Naive thymus-derived CD4-positive, alpha-beta T cell (primary cell): Measurements from ENCODE around the gene SCN9A. TPM values are rescaled to one million over a fixed set of nuclear protein-coding genes. Genes with fewer than 3 reads are reported as not detected.

Experiments
- ATAC-seq: fragments of 150-1000 bp; cut with Tn5 transposase; 2 replicates; pipeline ENCODE4 v1.10.0; 2021; ENCODE audit warnings: mild to moderate bottlenecking, moderate library complexity
- CTCF ChIA-PET: fragments of 350-600 bp; sonication (Branson Sonifier 250); formaldehyde crosslinking; loops from one replicate; lab custom pipeline; 2021; ENCODE audit warnings: antibody characterized with exemption; lab: Charles Lee
- POLR2A ChIA-PET: fragments of 350-600 bp; sonication (Branson Sonifier 250); formaldehyde crosslinking; loops from one replicate; lab custom pipeline; 2021; ENCODE audit warnings: antibody characterized with exemption, inconsistent platforms; lab: Charles Lee
- DNase-seq, 9 donors: peaks; one replicate each; pipeline versions ENCODE4 v3.0.0 to v3.0.0-alpha.2; 2020 to 2022; ENCODE audit warnings: mixed read lengths in 1 of 9
- H3K27ac ChIP-seq: one replicate; pipeline ENCODE4 v1.7.0; 2013; ENCODE audit warnings: mild to moderate bottlenecking, low read depth, low read length, moderate library complexity
- H3K27me3 ChIP-seq, 2 donors: one replicate each; pipeline ENCODE4 v1.7.0; 2013; ENCODE audit warnings: low read length in 2 of 2, mild to moderate bottlenecking in 2 of 2, moderate library complexity in 2 of 2; ENCODE audit not compliant: control insufficient read depth in 2 of 2, insufficient read depth in 2 of 2
- H3K36me3 ChIP-seq, 3 experiments: 1 replicate in 2 of 3; 2 replicates in 1 of 3; pipeline ENCODE4 v1.7.0; 2013; ENCODE audit warnings: low read length in 3 of 3, mild to moderate bottlenecking in 3 of 3, moderate library complexity in 1 of 3; ENCODE audit not compliant: insufficient read depth in 3 of 3, control insufficient read depth in 2 of 3
- H3K4me1 ChIP-seq, 2 donors: one replicate each; pipeline ENCODE4 v1.7.0; 2013; ENCODE audit warnings: low read length in 2 of 2, mild to moderate bottlenecking in 2 of 2, moderate library complexity in 1 of 2; ENCODE audit not compliant: control insufficient read depth in 2 of 2, insufficient read depth in 2 of 2
- H3K4me3 ChIP-seq: 2 replicates; pipeline ENCODE4 v1.7.0; 2013; ENCODE audit warnings: mild to moderate bottlenecking, low read length
- H3K9me3 ChIP-seq, 3 experiments: 1 replicate in 2 of 3; 2 replicates in 1 of 3; pipeline ENCODE4 v1.7.0; 2013; ENCODE audit warnings: low read length in 3 of 3; ENCODE audit not compliant: control insufficient read depth in 2 of 3
- H3K27ac Mint-ChIP-seq, 9 donors: one replicate each; pipeline ENCODE4 v1.8.0; 2020 to 2022; ENCODE audit warnings: mixed read lengths in 9 of 9, mild to moderate bottlenecking in 8 of 9, moderate library complexity in 5 of 9, inconsistent platforms in 2 of 9
- H3K27me3 Mint-ChIP-seq, 5 donors: one replicate each; pipeline ENCODE4 v1.8.0; 2021 to 2022; ENCODE audit warnings: mixed read lengths in 5 of 5, mild to moderate bottlenecking in 1 of 5
- H3K36me3 Mint-ChIP-seq, 5 donors: one replicate each; pipeline ENCODE4 v1.8.0; 2020 to 2022; ENCODE audit warnings: mixed read lengths in 5 of 5, mild to moderate bottlenecking in 3 of 5, inconsistent platforms in 1 of 5
- H3K4me1 Mint-ChIP-seq, 7 donors: one replicate each; pipeline ENCODE4 v1.8.0; 2020 to 2022; ENCODE audit warnings: mixed read lengths in 7 of 7, mild to moderate bottlenecking in 3 of 7, inconsistent platforms in 1 of 7
- H3K4me3 Mint-ChIP-seq, 10 donors: one replicate each; pipeline ENCODE4 v1.8.0; 2020 to 2022; ENCODE audit warnings: mild to moderate bottlenecking in 10 of 10, mixed read lengths in 10 of 10, moderate library complexity in 6 of 10, inconsistent platforms in 2 of 10
- H3K9me3 Mint-ChIP-seq, 11 donors: one replicate each; pipeline ENCODE4 v1.8.0; 2020 to 2022; ENCODE audit warnings: mixed read lengths in 11 of 11, mild to moderate bottlenecking in 4 of 11, inconsistent platforms in 1 of 11, moderate library complexity in 1 of 11
- intact Hi-C, 2 donors: fragments of 100-400 bp; cut with micrococcal nuclease; formaldehyde crosslinking; loops; one replicate each; pipeline ENCODE4 v1.15.1; 2023
- polyA plus RNA-seq, 2 donors: library from polyadenylated mRNA; unstranded; fragments of 300-500 nt; fragmentation: Illumina TruSeq; gene quantifications; one replicate each; pipeline ENCODE4 v1.2.3, GENCODE V29; 2021
- total RNA-seq, 6 experiments: library from RNA in 5 of 6; stranded (reverse) in 5 of 6; gene quantifications; 1 replicate in 5 of 6; 2 replicates in 1 of 6; pipeline ENCODE4 v1.2.3 and lab custom pipeline; 2021 to 2026

The SCN9A gene
- total and polyA plus RNA-seq, 7 experiments from 2014 or later, result 0.12 to 1.8 (median 0.40) TPM; not detected in 1

DNA sequence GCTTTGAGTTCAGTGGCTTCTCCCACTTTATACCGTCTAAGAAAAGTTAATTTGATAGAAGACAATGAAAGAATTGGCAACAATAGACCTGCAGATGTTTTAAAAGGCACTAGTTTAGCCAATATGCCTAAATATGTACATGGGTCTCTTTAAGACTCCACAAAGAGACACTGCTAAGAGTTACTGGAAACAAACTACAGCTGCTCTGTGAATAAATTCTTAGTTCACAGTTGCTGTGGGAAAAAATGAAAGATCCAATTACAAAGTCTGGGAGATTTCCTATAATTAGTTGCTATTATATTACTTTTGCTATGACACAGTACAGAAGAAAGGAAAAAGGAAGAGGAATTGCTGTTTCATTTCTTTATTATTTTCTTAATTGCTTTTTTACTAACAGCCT lies 34.3 kb downstream of the SCN9A start:
- H3K36me3 ChIP-seq, result no peaks in the 10 kb centered on the region
- ATAC-seq, result no peak
- H3K27ac Mint-ChIP-seq, result no peak overlapping the region
- ChIA-PET CTCF (no interaction called here), POLR2A (no interaction called here)
- H3K27ac ChIP-seq, result no peak overlapping the region
- no peak overlapping the region for H3K4me3 Mint-ChIP-seq
- H3K4me1 ChIP-seq, result no peaks in the 10 kb centered on the region
- no peaks in the 10 kb centered on the region for H3K27me3 ChIP-seq
- no peaks in the 10 kb centered on the region for H3K9me3 ChIP-seq
- H3K36me3 Mint-ChIP-seq, result no peaks in the 10 kb centered on the region
- no peak overlapping the region for H3K4me3 ChIP-seq
- DNase-seq, result no peak
- no peaks in the 10 kb centered on the region for H3K27me3 Mint-ChIP-seq
- H3K9me3 Mint-ChIP-seq, result peaks cover 0 to 4% (median 0%) of the 10 kb centered on the region in 11 donors
- intact Hi-C loops, result no loop called here
- H3K4me1 Mint-ChIP-seq, result no peaks in the 10 kb centered on the region

DNA sequence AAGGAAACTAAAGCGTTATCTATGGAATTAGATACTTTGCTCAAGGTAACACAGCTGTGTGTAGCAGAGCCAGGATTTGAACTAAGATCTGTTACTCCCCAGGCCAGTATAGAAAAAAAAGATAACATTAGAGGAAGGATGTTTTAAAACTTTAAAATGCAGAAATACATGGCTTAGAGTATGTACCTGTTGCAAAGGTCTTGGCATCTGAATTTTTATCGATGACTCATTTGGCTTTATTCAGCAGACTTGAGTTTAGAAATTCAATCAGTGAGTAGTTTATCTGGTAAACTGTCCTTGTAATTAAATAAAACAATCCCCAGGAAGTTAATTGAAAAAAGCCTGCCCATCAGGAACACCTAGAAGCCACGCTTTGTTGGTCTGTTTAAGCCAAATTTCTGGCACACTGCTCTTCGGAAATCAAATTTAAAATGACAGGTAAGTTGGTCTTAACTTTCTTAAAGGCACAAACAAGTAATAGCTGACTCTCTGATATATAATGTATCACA lies 36.9 kb downstream of the SCN9A start:
- no peak for DNase-seq
- H3K4me1 Mint-ChIP-seq, result no peaks in the 10 kb centered on the region

DNA sequence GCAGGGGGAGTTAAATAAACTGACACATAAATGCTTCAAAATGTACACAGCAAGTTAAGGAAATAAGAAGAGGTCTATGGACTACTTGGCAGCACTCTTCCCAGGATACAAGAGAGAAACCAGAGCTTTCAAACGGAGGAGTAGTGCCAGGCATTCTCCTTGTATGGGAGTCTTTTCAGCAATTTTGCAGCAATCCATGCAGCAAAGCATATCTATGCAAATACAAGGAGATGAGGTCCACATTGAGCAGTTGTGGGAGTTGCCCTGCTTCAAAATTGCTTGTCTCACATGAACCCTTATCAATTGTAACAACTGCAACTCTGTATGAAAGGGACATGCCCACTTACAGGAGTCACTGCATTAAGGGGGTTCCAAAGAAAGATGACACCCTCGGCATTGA lies 37.8 kb downstream of the SCN9A start:
- CTCF ChIA-PET, result no interaction called here
- H3K27me3 Mint-ChIP-seq, result no peaks in the 10 kb centered on the region
- no peak overlapping the region for H3K27ac Mint-ChIP-seq
- intact Hi-C loops, result no loop called here
- Histone ChIP-seq H3K4me1 (no peaks in the 10 kb centered on the region), H3K9me3 (no peaks in the 10 kb centered on the region), H3K4me3 (no peak overlapping the region), H3K27me3 (no peaks in the 10 kb centered on the region), H3K36me3 (no peaks in the 10 kb centered on the region), H3K27ac (no peak overlapping the region)
- POLR2A ChIA-PET, result no interaction called here
- no peaks in the 10 kb centered on the region for H3K36me3 Mint-ChIP-seq
- no peak for DNase-seq
- H3K9me3 Mint-ChIP-seq, result peaks cover 0 to 4% (median 0%) of the 10 kb centered on the region in 11 donors
- ATAC-seq, result no peak
- H3K4me1 Mint-ChIP-seq, result no peaks in the 10 kb centered on the region
- no peak overlapping the region for H3K4me3 Mint-ChIP-seq

More for the DNA sequence above, 36.9 kb downstream of the SCN9A start:
- Mint-ChIP-seq H3K4me3 (no peak overlapping the region), H3K9me3 (peaks cover 0 to 4% (median 0%) of the 10 kb centered on the region in 11 donors), H3K27ac (no peak overlapping the region), H3K27me3 (no peaks in the 10 kb centered on the region), H3K36me3 (no peaks in the 10 kb centered on the region)
- CTCF ChIA-PET, result no interaction called here
- POLR2A ChIA-PET, result no interaction called here
- no peak for ATAC-seq
- intact Hi-C loops, result no loop called here
- H3K36me3 ChIP-seq, result no peaks in the 10 kb centered on the region
- H3K4me1 ChIP-seq, result no peaks in the 10 kb centered on the region
- no peaks in the 10 kb centered on the region for H3K27me3 ChIP-seq
- no peak overlapping the region for H3K4me3 ChIP-seq
- H3K9me3 ChIP-seq, result no peaks in the 10 kb centered on the region
- no peak overlapping the region for H3K27ac ChIP-seq

DNA sequence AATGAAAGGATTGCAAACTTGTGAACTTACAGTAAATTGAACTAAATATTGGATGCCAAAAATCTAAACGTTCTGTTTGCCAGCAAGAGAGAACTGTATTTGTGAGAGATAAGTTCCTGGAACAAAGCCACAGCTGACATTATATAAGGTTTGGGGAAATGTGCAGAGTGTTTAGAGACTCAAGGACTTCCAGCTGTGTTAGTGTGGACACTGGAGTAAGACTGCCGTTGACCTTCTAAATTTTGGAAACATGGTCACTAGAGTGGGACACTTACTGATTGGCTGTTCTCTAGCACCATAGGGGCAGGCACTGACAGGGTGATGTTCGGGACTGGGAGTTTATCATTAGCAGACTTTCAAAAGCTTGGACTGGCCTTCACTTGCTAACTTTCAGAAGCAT lies 40.5 kb downstream of the SCN9A start:
- H3K9me3 ChIP-seq, result no peaks in the 10 kb centered on the region
- H3K27me3 ChIP-seq, result no peaks in the 10 kb centered on the region
- ChIA-PET POLR2A (no interaction called here), CTCF (interaction anchor here (0.6 kb wide), 1 partner anchor 197 kb away, joined by 4 read pairs; no protein-coding TSS in a partner anchor)
- H3K4me1 Mint-ChIP-seq, result no peaks in the 10 kb centered on the region
- ATAC-seq, result no peak
- peaks cover 0 to 4% (median 0%) of the 10 kb centered on the region in 11 donors for H3K9me3 Mint-ChIP-seq
- no peaks in the 10 kb centered on the region for H3K36me3 ChIP-seq
- no peaks in the 10 kb centered on the region for H3K4me1 ChIP-seq
- intact Hi-C loops, result no loop called here
- H3K4me3 ChIP-seq, result no peak overlapping the region
- no peak for DNase-seq
- no peaks in the 10 kb centered on the region for H3K36me3 Mint-ChIP-seq
- H3K27ac ChIP-seq, result no peak overlapping the region
- H3K27me3 Mint-ChIP-seq, result no peaks in the 10 kb centered on the region
- H3K4me3 Mint-ChIP-seq, result no peak overlapping the region
- no peak overlapping the region for H3K27ac Mint-ChIP-seq

DNA sequence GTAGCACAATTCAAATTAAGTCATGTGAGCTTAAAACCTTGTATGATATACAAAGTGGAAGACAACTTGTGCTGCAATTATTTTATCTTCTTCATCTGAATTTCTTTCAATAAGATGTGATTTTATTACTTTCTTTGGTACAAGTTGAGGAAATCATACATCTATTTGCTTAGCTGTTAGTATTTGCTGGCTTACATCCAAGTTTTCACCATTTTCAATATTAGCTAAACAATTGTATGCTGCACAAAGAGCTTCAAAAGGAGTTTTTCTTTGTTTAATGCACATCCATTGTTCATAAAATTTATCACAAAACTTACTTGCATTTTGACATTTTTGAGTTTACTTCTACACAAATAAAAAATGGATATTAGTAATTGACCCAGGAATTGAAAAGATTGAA lies 40.9 kb downstream of the SCN9A start:
- DNase-seq (no peak), ATAC-seq (no peak)
- Mint-ChIP-seq H3K4me1 (no peaks in the 10 kb centered on the region), H3K27ac (no peak overlapping the region), H3K36me3 (no peaks in the 10 kb centered on the region), H3K9me3 (peaks cover 0 to 4% (median 0%) of the 10 kb centered on the region in 11 donors), H3K27me3 (no peaks in the 10 kb centered on the region), H3K4me3 (no peak overlapping the region)
- POLR2A ChIA-PET, result interaction anchor here (0.5 kb wide), 1 partner anchor 26 kb away, joined by 4 read pairs; no protein-coding TSS in a partner anchor
- Histone ChIP-seq H3K4me1 (no peaks in the 10 kb centered on the region), H3K36me3 (no peaks in the 10 kb centered on the region), H3K4me3 (no peak overlapping the region), H3K9me3 (no peaks in the 10 kb centered on the region), H3K27ac (no peak overlapping the region), H3K27me3 (no peaks in the 10 kb centered on the region)
- CTCF ChIA-PET, result no interaction called here
- intact Hi-C loops, result no loop called here

DNA sequence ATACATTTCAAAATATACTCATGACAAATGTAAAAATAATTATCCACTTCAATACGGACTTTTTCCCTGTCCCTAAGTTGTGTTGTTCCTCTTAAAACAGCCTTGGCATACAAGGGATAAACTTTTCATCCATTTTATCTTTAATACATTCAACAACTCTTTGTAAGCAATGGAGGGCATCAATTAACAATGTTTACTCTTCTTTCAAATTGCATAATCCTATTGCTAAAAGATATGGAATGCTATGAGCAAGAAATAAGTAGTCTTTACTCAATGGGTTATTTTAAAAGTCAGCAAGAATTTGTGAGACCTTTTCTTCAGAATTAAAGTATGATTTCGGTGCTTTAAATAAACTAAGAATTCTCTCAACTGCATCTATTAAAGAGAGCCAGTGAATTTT lies 41.9 kb downstream of the SCN9A start:
- intact Hi-C loops, result no loop called here
- no peak for DNase-seq
- POLR2A ChIA-PET, result no interaction called here
- H3K4me3 ChIP-seq, result no peak overlapping the region
- H3K4me1 ChIP-seq, result no peaks in the 10 kb centered on the region
- CTCF ChIA-PET, result no interaction called here
- no peaks in the 10 kb centered on the region for H3K36me3 Mint-ChIP-seq
- no peaks in the 10 kb centered on the region for H3K36me3 ChIP-seq
- H3K27ac Mint-ChIP-seq, result no peak overlapping the region
- no peaks in the 10 kb centered on the region for H3K27me3 ChIP-seq
- no peak overlapping the region for H3K27ac ChIP-seq
- ATAC-seq, result no peak
- H3K4me1 Mint-ChIP-seq, result no peaks in the 10 kb centered on the region
- no peak overlapping the region for H3K4me3 Mint-ChIP-seq
- H3K9me3 Mint-ChIP-seq, result peaks cover 0 to 4% (median 0%) of the 10 kb centered on the region in 11 donors
- no peaks in the 10 kb centered on the region for H3K27me3 Mint-ChIP-seq
- H3K9me3 ChIP-seq, result no peaks in the 10 kb centered on the region

DNA sequence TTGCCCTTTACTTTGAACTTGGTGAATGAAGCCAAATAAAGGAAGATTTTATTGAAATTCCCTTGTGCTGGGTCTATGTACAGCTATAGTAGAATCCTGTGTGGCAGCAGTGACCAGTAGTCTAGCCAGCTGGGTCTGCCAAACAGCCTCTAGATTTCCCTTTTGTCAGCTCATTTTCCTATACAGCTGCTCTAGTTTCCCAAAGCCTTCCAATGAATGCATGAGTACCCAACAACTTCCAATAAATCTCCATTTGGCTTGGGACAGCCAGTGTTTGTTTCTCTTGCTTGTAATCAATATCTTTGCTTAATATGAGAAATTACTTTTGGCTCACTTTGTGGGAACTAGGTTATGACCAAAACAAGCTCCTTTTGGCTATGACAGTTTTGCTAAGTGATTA lies 43.6 kb downstream of the SCN9A start:
- CTCF ChIA-PET, result no interaction called here
- DNase-seq (no peak), ATAC-seq (no peak)
- Mint-ChIP-seq H3K4me1 (no peaks in the 10 kb centered on the region), H3K36me3 (no peaks in the 10 kb centered on the region), H3K9me3 (peaks cover 0 to 4% (median 0%) of the 10 kb centered on the region in 11 donors), H3K4me3 (no peak overlapping the region), H3K27ac (no peak overlapping the region), H3K27me3 (no peaks in the 10 kb centered on the region)
- POLR2A ChIA-PET, result no interaction called here
- Histone ChIP-seq H3K27me3 (no peaks in the 10 kb centered on the region), H3K4me1 (no peaks in the 10 kb centered on the region), H3K27ac (no peak overlapping the region), H3K4me3 (no peak overlapping the region), H3K9me3 (no peaks in the 10 kb centered on the region), H3K36me3 (no peaks in the 10 kb centered on the region)
- intact Hi-C loops, result no loop called here
